SHP77 treated with DMSO at 0.1 percent for 48 hours (cell line): ENCODE measurements around the gene SRP72.

Experiments
- DNase-seq: peaks from one replicate; lab custom pipeline; 2025; lab: John Stamatoyannopoulos, UW

The SRP72 gene

GRCh38 chr4:56550642-56551041 lies 83.2 kb downstream of the SRP72 start:
- no peak for DNase-seq

GRCh38 chr4:56551516-56551915 lies 84.1 kb downstream of the SRP72 start:
- no peak for DNase-seq

GRCh38 chr4:56552273-56552672 lies 84.9 kb downstream of the SRP72 start:
- DNase-seq, result no peak
